ENCODE data around the gene YEATS2. TPM values are rescaled to one million over a fixed set of nuclear protein-coding genes. Genes with fewer than 3 reads are reported as not detected.
"Not testable (repeated sequence)": the region's sequence is repeated elsewhere in the genome, so short reads cannot be mapped to it uniquely, and the experiment has no call there.

Gene YEATS2
- total RNA-seq, 1 donor, result 40.9 TPM

GRCh38 chr3:183774631-183775030, 77.0 kb downstream of the YEATS2 start:
- no peak for DNase-seq (ENCODE audit: low read depth in 2 of 3, low spot score in 2 of 3)

DNA sequence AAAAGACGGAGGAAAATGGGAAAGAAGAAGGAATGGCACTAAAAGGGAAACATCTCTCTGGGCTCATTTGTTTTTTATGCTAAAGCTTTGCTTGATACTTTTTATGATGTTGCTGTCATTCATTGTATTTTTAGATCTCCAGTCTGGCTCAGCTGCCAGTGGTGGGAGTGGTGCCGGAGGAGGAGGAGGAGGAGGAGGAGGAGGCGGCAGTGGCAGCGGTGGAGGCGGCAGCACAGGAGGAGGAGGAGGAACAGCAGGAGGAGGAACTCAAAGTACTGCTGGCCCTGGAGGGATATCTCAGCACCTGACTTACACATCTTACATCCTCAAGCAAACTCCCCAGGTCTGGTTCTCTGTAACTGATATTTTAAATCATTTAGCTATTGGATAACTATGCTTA, 78.2 kb downstream of the YEATS2 start:
- no peak for DNase-seq (ENCODE audit: low read depth in 2 of 3, low spot score in 2 of 3)

- not testable (repeated sequence) for DNase-seq (ENCODE audit: low read depth in 2 of 3, low spot score in 2 of 3)
These were observed 78.9 kb downstream of the YEATS2 start for GRCh38 chr3:183776451-183776850.

GRCh38 chr3:183777016-183777618, 79.5 kb downstream of the YEATS2 start:
- no peak for DNase-seq (ENCODE audit: low read depth in 2 of 3, low spot score in 2 of 3)

DNA sequence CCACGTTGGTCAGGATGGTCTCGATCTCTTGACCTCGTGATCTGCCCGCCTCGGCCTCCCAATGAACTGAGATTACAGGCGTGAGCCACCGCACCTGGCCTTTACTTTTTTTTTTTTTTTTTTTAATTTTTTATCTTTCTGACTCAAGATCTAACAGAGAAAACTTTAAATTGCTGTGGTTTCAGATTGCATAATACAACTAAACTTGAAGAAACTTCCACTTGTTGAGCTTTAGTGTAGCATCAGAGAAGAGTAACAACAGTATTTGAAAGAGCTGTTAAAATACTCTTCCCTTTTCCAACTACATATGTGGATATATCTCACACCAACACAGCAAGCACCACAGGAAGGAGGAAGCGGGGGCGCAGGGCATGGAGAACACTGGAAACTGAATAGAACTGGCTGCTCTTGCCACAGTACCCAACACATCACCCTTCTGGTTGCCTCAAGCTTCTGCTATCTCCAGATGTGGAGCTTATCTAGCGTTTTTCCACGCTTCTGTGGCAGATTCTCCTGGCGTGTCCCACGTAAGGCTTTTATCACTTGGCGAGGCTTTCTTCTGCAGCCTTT, 82.4 kb downstream of the YEATS2 start:
- no peak for DNase-seq (ENCODE audit: low read depth in 2 of 3, low spot score in 2 of 3)

- no peak for DNase-seq (ENCODE audit: low read depth in 2 of 3, low spot score in 2 of 3)
These were observed 83.6 kb downstream of the YEATS2 start for GRCh38 chr3:183781246-183781645.

GRCh38 chr3:183782576-183783276, 85.1 kb downstream of the YEATS2 start:
- no peak for DNase-seq (ENCODE audit: low read depth in 2 of 3, low spot score in 2 of 3)

DNA sequence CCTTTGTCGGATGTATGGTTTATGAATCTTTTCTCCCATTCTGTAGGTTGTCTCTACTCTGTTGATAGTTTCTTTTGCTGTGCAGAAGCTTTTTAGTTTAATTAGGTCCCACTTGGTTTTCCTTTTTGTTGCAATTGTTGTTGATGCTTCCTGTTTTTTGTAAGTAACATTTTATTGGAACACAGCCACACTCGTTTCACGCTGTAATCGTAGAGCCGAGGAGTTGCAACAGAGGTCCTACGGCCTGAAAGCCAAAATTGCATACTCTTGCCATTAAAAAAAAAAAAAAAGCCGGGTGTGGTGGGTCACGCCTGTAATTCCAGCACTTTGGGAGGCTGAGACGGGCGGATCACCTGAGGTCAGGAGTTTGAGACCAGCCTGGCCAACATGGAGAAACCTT, 86.9 kb downstream of the YEATS2 start:
- not testable (repeated sequence) for DNase-seq (ENCODE audit: low read depth in 2 of 3, low spot score in 2 of 3)

DNA sequence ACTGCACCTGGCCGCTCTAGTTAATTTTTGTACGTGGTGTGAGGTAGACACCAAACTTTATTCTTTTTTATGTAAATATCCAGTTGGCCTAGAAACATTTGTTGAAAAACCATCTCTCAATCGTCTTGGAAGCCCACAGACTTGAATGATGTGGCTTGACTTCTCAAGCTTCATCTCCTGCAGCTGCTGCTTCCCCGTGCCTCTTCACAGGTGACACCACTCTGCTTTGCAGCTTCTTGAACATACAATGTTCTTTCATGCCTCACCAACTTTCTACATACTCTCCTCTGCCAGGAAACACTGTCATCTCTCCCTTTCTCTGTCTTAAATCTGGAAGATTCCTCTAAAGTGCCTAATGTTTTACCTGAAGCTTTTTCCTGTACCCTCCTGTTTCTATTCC, 92.2 kb downstream of the YEATS2 start:
- DNase-seq (ENCODE audit: low read depth in 2 of 3, low spot score in 2 of 3), result no peak

GRCh38 chr3:183790700-183791099, 93.1 kb downstream of the YEATS2 start:
- no peak for DNase-seq (ENCODE audit: low read depth in 2 of 3, low spot score in 2 of 3)

- no peak for DNase-seq (ENCODE audit: low read depth in 2 of 3, low spot score in 2 of 3)
These were observed 95.4 kb downstream of the YEATS2 start for GRCh38 chr3:183792976-183793375.

- DNase-seq (ENCODE audit: low read depth in 2 of 3, low spot score in 2 of 3), result no peak
These were observed 96.9 kb downstream of the YEATS2 start for GRCh38 chr3:183794452-183794851.

DNA sequence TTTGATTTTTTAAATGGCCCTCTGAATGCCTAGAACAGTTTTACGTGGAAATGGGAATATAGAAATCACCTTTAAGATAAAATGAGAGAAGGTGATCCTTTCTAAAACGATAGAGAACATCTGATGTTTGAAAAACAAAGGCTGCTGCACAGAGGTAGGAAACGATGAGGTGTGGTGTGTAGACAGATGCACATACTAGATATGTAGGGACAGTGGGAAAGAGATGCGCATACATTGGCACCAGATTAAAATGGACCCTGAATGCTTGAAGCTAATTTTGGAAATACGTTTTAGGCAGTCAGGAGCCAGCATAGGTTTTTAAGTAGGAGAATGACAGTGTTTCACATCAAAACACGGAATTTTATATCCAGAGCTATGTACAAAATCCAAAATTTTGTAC, 98.8 kb downstream of the YEATS2 start:
- no peak for DNase-seq (ENCODE audit: low read depth in 2 of 3, low spot score in 2 of 3)

DNA sequence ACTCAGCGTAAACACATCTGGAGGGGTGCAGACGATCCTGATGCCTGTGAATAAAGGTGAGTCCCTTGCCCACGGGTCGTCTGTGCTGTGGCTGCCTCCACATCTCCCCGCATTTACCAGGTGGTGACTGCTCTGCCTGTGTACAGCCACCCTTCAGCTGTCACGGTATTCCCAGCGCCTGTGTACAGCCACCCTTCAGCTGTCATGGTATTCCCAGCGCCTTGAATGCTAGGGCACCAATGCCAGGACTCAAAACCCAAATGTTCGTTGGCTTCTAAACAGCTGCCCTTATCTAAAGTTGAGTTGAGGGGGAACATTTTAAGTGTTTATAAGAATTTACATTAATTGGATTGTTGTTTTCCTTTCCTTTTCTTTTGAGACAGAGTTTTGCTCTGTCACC, 100.4 kb downstream of the YEATS2 start:
- no peak for DNase-seq (ENCODE audit: low read depth in 2 of 3, low spot score in 2 of 3)

DNA sequence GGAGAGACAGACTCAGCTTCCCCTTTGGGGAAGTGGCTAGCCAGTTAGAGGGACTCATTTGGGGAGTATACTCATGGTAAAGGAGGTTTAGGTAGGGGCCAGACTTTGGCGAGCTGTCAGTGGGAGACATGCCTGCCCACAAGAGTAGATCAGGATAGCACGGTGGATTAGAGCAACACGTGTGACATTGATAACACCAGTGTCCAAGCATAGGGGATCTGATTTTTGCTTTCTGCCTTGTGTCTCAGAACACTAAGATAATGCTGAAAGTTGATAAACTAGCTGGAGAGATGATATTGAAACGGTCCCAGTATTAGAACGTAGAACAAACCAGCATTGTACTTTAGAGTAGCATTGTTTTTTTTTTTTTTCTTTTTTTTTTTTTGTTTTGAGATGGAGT, 101.9 kb downstream of the YEATS2 start:
- DNase-seq (ENCODE audit: low read depth in 2 of 3, low spot score in 2 of 3), result no peak

GRCh38 chr3:183800243-183800863, 102.8 kb downstream of the YEATS2 start:
- DNase-seq (ENCODE audit: low read depth in 2 of 3, low spot score in 2 of 3), result no peak

GRCh38 chr3:183801601-183802000, 104.0 kb downstream of the YEATS2 start:
- DNase-seq (ENCODE audit: low read depth in 2 of 3, low spot score in 2 of 3), result no peak

- no peak for DNase-seq (ENCODE audit: low read depth in 2 of 3, low spot score in 2 of 3)
These were observed 105.4 kb downstream of the YEATS2 start for GRCh38 chr3:183802989-183803388.

- DNase-seq (ENCODE audit: low read depth in 2 of 3, low spot score in 2 of 3), result no peak
These were observed 109.7 kb downstream of the YEATS2 start for GRCh38 chr3:183807209-183807728.

DNA sequence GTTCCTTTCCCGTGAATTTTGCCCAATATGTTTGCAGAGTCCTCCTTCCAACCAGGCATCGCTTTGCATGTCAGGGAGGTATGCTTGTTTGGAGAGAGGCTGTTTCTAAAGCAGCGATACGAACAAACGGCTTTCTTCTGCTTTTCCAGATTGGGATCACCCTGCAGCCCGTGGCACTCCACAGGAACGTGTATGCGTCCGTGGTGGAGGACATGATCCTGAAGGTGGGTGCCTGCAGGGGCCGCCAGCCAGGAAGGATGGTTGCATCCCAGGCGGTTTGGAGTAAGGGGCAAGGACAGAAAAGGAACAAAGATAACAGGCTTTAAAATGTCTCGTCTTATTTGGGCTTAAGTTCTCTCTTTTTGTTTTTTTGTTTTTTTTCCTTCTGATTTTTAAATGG, 110.3 kb downstream of the YEATS2 start:
- DNase-seq (ENCODE audit: low read depth in 2 of 3, low spot score in 2 of 3), result no peak

DNA sequence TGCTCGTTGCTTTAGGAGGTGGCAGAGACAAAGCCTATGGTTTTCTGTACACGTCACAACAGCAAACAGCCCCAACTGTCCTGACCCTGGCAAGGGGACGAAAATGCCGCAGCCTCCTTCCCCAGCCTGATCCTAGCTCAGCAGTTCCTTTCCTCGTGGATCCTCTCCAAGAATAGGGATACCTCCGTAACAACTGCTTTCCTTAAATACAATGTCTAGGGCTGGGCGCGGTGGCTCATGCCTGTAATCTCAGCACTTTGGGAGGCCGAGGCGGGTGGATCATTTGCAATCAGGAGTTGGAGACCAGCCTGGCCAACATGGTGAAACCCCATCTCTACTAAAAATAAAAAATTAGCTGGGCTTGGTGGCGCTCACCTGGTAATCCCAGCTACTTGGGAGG, 110.8 kb downstream of the YEATS2 start:
- DNase-seq (ENCODE audit: low read depth in 2 of 3, low spot score in 2 of 3), result no peak

DNA sequence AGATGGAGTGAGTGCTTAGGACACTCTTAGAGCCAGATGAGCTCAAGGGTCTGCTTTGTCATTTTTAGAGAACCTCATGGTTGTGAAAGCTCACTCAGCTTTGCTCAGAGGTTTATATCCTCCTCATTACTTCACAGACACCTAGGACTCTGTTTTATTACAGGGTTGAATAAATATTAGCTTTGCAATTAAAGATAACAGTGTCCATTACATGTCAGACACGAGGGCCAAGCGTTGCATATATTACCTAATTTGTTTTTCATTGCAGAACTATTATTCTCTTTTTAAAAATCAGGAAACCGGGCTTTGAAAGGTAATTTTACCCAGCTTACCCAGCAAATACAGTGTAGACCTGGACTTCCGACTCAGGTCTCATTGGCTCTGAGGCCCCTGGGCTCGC, 111.7 kb downstream of the YEATS2 start:
- no peak for DNase-seq (ENCODE audit: low read depth in 2 of 3, low spot score in 2 of 3)

Measured in hematopoietic multipotent progenitor cell (in vitro differentiated cells).